Epithelial cell of proximal tubule (primary cell): ENCODE measurements around the gene HDAC5. TPM values are rescaled to one million over a fixed set of nuclear protein-coding genes. Genes with fewer than 3 reads are reported as not detected.

Experiments
- DNase-seq: peaks from one replicate; pipeline ENCODE4 v3.0.0-alpha.2; 2011; ENCODE audit warnings: low read depth
- H3K4me3 ChIP-seq: 2 replicates; pipeline ENCODE4 v1.5.1; 2011; ENCODE audit warnings: low read depth, mild to moderate bottlenecking, low read length
- total RNA-seq: library from RNA; depleted of rRNA; stranded (reverse); fragments of >200 nt; gene quantifications from 2 replicates; pipeline ENCODE4 v1.2.3, GENCODE V29; 2015
- TF ChIP-seq, protein P1 (sequence below): conservative IDR thresholded peaks from 2 replicates; pipeline ENCODE4 v1.5.1; 2012; ENCODE audit warnings: low read depth, mild to moderate bottlenecking, low read length

HDAC5 gene
- total RNA-seq, 1 donor from 2014 or later = 13.5 TPM

DNA sequence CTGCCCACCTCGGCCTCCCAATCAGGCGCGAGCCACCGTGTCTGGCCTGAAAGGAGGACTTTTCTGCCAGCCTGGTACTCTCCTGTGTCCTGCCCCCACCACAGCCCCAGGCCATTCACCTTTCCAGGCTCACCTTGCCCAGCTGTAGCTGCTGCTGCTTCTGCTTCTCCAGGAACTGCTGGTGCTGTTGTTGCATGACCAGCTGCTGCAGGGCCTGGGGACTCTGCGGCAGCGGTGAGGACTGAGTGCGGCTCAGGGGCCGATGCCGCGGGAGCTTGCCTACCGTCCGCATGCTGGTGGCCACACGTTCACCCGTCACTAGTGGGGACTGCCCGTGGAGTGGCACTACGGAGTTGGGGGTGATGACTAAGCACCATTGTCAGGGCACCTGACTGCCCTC, 35.2 kb downstream of the HDAC5 start:
- TF ChIP-seq, protein P1, sequence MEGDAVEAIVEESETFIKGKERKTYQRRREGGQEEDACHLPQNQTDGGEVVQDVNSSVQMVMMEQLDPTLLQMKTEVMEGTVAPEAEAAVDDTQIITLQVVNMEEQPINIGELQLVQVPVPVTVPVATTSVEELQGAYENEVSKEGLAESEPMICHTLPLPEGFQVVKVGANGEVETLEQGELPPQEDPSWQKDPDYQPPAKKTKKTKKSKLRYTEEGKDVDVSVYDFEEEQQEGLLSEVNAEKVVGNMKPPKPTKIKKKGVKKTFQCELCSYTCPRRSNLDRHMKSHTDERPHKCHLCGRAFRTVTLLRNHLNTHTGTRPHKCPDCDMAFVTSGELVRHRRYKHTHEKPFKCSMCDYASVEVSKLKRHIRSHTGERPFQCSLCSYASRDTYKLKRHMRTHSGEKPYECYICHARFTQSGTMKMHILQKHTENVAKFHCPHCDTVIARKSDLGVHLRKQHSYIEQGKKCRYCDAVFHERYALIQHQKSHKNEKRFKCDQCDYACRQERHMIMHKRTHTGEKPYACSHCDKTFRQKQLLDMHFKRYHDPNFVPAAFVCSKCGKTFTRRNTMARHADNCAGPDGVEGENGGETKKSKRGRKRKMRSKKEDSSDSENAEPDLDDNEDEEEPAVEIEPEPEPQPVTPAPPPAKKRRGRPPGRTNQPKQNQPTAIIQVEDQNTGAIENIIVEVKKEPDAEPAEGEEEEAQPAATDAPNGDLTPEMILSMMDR = no peak
- no peak overlapping the region for H3K4me3 ChIP-seq
- DNase-seq = no peak

DNA sequence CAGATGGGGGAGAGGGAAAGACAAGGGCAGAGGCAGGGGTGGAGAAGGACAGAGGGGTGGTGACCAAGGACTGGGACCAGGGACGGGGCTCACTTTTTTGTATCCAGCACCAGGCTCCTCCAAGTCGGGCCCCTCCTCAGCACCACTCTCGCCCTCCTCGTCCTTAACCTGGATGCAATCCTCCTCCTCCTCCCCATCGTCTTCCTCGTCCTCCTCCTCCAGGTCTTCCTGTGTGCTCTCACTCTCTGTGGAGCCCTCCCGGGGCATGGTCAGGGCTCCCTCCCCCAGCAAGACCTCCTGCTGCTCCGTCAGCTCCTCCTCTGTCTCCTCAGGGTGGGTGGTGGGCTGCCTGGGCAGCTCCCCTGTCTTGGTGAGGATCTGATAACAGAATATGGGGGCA, 36.1 kb downstream of the HDAC5 start:
- no peak for DNase-seq
- H3K4me3 ChIP-seq = no peak overlapping the region
- TF ChIP-seq, protein P1 = no peak

DNA sequence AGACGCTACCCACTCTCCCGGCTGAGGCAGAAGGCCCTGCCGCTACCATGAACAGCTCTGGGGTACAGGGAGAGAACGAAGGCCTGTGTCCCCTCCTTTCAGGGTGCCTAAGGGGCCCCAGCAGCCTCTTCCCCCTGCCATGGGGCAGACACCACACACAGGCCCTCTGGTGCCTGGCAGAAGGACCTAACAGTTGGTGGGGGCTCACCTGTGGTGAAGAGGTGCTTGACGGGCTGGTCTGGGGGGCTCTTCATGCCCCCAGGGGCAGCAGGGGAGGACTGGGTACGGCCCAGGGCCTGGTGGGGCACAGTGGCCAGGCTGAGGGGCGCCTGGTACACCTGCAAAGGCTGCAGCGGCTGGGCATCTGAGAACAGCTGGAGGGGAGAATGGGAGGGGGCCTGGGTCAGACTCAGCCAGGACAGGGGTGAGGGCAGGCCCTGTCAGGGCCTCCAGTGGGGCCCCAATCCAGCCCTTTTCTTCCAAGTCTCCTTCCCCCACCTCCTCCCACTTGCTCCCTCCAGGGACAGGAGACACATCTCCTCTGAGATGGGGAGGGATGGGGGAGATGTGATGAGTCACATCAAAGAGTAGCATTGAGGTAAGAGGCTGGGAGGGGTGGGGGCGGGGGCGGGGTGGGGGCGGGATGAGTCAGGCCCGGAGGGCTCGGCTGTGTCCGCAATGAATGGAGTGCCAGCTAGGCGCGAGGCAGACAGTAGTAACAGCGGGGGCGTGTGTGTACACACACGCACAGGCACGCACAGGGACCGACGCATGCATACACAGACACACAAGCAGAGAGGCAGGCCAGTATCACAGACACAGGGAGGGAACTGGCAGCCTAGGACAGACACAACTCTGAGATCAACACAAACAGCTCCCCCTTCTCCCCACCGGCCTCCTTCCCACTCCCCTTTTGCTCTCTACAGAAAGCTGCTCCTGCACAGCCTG, 36.8 kb downstream of the HDAC5 start:
- DNase-seq = no peak
- TF ChIP-seq, protein P1 = no peak
- H3K4me3 ChIP-seq = no peak overlapping the region

DNA sequence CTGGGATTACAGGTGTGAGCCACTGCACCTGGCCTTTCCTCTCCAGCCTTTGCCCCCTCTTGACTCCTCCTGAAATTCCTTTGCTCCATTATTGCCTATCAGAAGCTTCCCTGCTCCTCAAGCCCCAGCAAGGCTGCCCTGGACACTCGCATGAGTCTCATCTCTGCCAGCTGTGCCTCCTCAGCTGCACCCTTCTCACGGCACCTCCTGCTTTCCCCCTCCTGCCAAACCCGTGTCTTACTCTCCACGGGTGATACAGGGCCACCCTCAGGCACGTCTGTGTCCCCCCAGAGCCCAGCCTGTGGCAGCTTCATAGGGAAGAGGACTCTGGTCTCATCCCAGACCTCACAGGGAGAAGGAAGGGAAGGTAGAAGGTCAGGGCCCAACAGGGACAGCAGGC, 37.5 kb downstream of the HDAC5 start:
- no peak for DNase-seq
- TF ChIP-seq, protein P1 = no peak
- H3K4me3 ChIP-seq = no peak overlapping the region

DNA sequence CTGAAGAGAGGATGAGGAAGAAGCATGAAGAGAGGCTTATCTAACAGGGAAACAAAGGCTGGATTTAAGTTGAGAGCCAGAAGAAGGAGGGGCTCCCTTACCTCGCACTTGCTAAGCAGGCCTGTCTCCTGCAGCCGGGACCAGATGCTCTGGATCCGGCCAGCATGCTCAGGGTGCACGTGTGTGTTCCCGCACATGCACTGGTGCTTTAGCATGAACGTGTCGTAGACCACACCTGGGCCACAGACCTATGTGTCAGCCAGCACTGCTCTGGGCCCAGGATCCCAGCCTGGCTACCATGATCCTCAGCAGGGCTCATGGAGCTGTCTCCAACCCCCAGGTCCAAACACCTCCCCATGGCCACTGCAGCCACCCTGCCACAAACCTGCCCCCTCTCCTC, 38.5 kb downstream of the HDAC5 start:
- no peak overlapping the region for H3K4me3 ChIP-seq
- no peak for DNase-seq
- TF ChIP-seq, protein P1 = no peak

DNA sequence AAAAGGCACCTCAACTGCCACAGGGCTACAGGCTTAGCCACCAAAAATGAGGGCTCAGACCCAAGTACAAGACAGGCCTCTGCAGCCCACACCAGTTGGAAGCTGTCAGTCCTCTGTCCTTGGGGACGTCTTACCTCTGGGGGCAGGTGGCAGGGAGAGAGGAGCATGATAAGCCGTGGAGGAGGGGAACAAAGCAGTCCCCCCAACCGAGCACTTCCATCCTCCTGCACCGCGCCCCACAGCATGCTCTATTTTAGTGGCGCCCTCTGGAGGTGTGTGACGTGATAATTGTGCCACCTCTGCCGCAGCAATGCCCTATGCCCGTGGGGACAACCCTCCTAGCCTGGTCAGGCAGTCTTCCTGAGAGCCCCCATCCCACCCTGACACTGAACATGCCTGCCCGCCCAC, 39.3 kb downstream of the HDAC5 start:
- TF ChIP-seq, protein P1 = peak; percentile 46
- no peak for DNase-seq

DNA sequence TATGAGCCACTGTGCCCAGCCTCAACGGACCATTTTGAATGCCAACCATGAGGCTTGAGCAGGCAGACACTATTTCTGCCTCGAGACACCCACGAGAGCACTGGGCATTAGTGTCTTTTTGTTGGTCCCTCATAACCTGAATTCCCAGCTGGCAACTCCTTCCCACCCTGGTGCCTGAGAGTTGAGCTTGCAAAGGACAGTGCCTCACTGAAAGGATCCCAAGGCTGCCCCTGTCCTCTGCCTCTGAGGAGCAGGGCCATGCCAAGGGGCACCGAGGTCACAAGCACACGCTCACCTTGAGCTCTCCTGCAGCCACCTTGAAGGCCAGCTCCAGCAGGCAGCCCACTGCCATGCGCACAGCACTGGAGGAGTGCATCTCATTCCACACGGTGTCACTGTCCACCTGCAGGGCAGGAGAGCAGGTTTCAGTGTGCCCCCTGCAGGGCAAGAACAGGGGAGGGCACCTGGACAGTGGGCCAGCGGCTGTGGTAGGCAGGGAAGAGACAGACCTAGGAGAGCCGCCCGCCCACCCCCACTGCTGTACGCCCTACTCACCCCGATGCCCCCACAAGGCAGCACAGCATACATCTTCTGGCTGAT, 40.1 kb downstream of the HDAC5 start:
- no peak for DNase-seq
- no peak overlapping the region for H3K4me3 ChIP-seq

More for the DNA sequence above, 39.3 kb downstream of the HDAC5 start:
- no peak overlapping the region for H3K4me3 ChIP-seq

More for the DNA sequence above, 40.1 kb downstream of the HDAC5 start:
- TF ChIP-seq, protein P1 = peak; percentile 72
